Activated CD8-positive, alpha-beta memory T cell treated with anti-CD3 and anti-CD28 coated beads, Interleukin-2, amount 50 U/mL, for 24 hours (primary cell): ENCODE data around the gene PGAP6.
"Not testable (repeated sequence)": the region's sequence is repeated elsewhere in the genome, so short reads cannot be mapped to it uniquely, and the experiment has no call there.

Experiments
- DNase-seq: peaks from one replicate; pipeline ENCODE4 v3.0.0-alpha.2; 2020; ENCODE audit errors: extremely low read depth

PGAP6 gene

GRCh38 chr16:349211-349610, 32.6 kb downstream of the PGAP6 start:
- DNase-seq, result no peak

DNA sequence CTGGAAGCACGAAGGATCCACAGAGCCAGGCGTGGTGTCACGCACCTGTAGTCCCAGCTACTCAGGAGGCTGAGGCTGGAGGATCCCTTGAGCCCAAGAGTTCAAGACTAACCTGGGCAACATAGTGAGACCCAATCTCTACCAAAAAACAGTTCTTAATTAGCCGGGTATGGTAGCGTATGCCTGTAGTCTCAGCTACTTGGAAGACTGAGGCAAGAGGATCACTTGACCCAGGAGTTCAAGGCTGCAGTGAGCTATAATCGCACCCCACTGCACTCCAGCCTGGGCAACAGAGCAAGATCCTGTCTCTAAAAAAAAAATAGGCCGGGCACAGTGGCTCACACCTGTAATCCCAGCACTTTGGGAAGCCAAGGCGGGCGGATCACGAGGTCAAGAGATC, 33.3 kb downstream of the PGAP6 start:
- not testable (repeated sequence) for DNase-seq

GRCh38 chr16:347203-347602, 34.6 kb downstream of the PGAP6 start:
- no peak for DNase-seq

GRCh38 chr16:346587-346986, 35.2 kb downstream of the PGAP6 start:
- no peak for DNase-seq

DNA sequence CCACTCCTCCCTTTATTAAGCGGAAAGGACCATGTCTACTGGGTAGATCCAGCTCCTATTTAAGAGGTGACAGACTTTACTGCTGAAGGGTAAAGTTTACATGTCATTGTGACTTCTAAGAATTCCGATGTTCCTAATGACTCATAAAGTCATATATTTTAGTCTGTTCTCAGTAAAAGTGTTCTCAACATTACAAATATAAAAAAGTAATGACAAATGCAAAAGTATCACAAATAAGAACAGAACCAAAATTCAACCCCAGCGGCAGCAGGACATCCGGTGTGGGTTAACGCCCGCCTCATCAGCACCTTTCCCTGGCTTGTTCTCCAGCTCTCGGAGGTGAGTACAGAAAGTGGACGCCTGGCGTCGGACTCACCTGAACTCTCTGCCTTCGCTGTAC, 36.0 kb downstream of the PGAP6 start:
- no peak for DNase-seq

- no peak for DNase-seq
Observed at GRCh38 chr16:342455-343213, 39.1 kb downstream of the PGAP6 start.

- not testable (repeated sequence) for DNase-seq
Observed at GRCh38 chr16:341974-342336, 39.8 kb downstream of the PGAP6 start.

DNA sequence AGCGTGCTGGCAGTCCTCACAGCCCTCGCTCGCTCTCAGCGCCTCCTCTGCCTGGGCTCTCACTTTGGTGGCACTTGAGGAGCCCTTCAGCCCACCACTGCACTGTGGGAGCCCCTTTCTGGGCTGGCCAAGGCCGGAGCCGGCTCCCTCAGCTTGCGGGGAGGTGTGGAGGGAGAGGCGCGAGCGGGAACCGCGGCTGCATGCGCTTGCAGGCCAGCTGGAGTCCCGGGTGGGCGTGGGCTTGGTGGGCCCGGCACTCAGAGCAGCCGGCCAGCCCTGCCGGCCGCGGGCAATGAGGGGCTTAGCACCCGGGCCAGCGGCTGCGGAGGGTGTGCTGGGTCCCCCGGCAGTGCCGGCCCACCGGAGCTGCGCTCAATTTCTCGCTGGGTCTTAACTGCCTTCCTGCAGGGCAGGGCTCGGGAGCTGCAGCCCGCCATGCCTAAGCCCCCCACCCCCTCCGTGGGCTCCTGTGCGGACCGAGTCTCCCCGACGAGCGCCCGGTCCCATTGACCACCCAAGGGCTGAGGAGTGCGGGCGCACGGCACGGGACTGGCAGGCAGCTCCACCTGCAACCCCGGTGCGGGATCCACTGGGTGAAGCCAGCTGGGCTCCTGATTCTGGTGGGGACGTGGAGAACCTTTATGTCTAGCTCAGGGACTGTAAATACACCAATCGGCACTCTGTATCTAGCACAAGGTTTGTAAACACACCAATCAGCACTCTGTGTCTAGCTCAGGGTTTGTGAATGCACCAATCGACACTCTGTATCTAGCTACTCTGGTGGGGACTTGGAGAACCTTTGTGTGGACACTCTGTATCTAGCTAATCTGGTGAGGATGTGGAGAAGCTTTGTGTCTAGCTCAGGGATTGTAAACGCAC, 40.4 kb downstream of the PGAP6 start:
- DNase-seq, result not testable (repeated sequence)

DNA sequence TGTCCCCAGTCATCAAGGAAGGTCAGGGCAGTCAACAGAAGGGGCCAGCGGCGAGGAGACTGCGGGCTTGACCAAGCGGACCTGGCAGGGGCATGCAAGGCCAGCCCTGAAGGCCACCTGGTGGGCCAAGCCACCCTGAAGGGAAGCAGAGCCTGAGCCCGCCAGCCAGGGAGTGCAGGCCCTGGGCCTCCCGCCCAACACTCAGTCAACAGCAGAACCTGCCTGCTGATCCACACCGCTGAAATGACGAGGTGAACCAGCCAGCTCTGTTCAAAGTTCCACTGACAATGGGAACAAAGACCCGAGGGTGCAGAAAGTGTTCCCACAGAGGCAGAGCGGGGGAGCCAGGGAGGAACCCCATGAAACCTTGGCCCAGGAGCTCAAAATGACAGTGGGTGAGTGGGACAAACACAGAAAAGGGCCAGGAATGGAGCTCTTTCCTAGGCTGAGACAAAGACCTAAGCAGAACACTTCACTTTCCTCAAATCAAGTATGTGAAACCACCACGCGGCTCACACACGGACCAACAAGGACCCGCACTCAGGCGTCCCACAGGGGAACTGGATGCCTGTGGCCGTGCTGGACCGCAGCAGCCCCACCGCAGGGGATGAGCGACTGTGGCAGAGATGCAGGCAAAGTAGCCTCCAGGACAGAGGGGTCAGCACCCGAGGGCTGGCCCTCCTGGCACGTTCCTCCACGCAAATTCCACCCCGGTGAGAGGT, 41.2 kb downstream of the PGAP6 start:
- no peak for DNase-seq

DNA sequence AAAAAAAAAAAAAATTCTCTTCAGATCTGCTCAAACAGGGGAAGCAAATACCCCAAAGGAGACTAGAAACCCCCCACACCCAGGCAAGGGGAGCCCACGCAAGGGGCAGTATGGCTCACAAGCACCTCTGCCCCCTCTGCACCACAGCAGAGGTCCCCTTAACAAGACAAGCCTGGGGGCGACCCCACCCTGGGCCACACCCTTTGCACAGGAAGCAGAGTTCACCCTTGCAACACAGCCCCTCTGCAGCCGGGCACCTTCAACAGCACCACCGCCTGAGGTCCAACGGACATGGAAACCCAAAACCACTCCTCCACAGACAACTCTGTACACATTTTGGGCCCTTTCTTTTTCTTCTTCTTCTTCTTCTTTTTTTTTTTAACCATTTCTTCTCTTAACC, 42.1 kb downstream of the PGAP6 start:
- DNase-seq, result no peak

GRCh38 chr16:337975-338575, 43.7 kb downstream of the PGAP6 start:
- DNase-seq, result no peak

- DNase-seq, result no peak
Observed at GRCh38 chr16:337437-337836, 44.3 kb downstream of the PGAP6 start.

GRCh38 chr16:336269-336668, 45.5 kb downstream of the PGAP6 start:
- DNase-seq, result no peak

- not testable (repeated sequence) for DNase-seq
Observed at GRCh38 chr16:334861-335632, 46.7 kb downstream of the PGAP6 start.

GRCh38 chr16:334164-334832, 47.5 kb downstream of the PGAP6 start:
- not testable (repeated sequence) for DNase-seq

GRCh38 chr16:333406-334094, 48.2 kb downstream of the PGAP6 start:
- DNase-seq, result no peak

- DNase-seq, result not testable (repeated sequence)
Observed at GRCh38 chr16:331181-331814, 50.5 kb downstream of the PGAP6 start.

GRCh38 chr16:330741-331140, 51.0 kb downstream of the PGAP6 start:
- DNase-seq, result no peak

- no peak for DNase-seq
Observed at GRCh38 chr16:325375-326145, 56.2 kb downstream of the PGAP6 start.
